HCT116 (cell line): ENCODE measurements around the gene ADAD2. TPM values are rescaled to one million over a fixed set of nuclear protein-coding genes. Genes with fewer than 3 reads are reported as not detected.

ENCODE experiments used
- ATAC-seq: fragments of 200-7000 bp; cut with Tn5 transposase; 2 replicates; pipeline ENCODE4 v1.9.1; 2020; ENCODE audit warnings: mild to moderate bottlenecking, moderate library complexity
- BruUV-seq: library from RNA; stranded (reverse); fragments of 400-500 nt; replicated peaks from 2 replicates; lab custom pipeline; 2021; lab: Mats Ljungman, UMichigan
- CTCF ChIA-PET: fragments of 300-600 bp; sonication (Branson Sonifier 250); formaldehyde crosslinking; loops from one replicate; lab custom pipeline; 2021; ENCODE audit warnings: antibody characterized with exemption; lab: Charles Lee
- POLR2A ChIA-PET: fragments of 300-600, 350-600 bp; sonication (Branson Sonifier 250); formaldehyde crosslinking; loops from one replicate; lab custom pipeline; 2021; ENCODE audit warnings: antibody characterized with exemption; lab: Charles Lee
- RAD21 ChIA-PET, 2 experiments: fragments of 300-600 bp; sonication (Branson Sonifier 250); formaldehyde crosslinking; loops; one replicate each; lab custom pipeline; 2023; ENCODE audit warnings: low total read pairs in 2 of 2; ENCODE audit not compliant: uncharacterized antibody in 2 of 2, unreplicated experiment in 2 of 2, low non-redundant PET in 1 of 2; lab: Charles Lee
- DNase-seq: peaks from one replicate; pipeline ENCODE4 v3.0.0-alpha.2; 2010; ENCODE audit warnings: low read depth, low spot score
- H2AFZ ChIP-seq: fragments of 200-600 bp; shearing (Covaris generic), sonication (generic); 2 replicates; pipeline ENCODE4 v1.6.1; 2017; ENCODE audit warnings: low read depth, mixed run types, mixed read lengths, antibody characterized with exemption, low read length; ENCODE audit not compliant: poor library complexity, severe bottlenecking
- H3K27ac ChIP-seq: 2 replicates; pipeline ENCODE4 v1.5.1; 2012; ENCODE audit warnings: low read depth, low read length
- H3K27me3 ChIP-seq: fragments of 200-600 bp; sonication (generic); 2 replicates; pipeline ENCODE4 v1.6.1; 2016; ENCODE audit warnings: mixed run types, low read length, mixed read lengths; ENCODE audit not compliant: insufficient read depth
- H3K36me3 ChIP-seq, 2 experiments: fragments of 200-500 bp in 1 of 2; fragments of 200-600 bp in 1 of 2; sonication (Bioruptor generic) in 1 of 2; sonication (generic) in 1 of 2; 2 replicates each; pipeline versions ENCODE4 v1.5.1 to v1.6.1; 2014 to 2016; ENCODE audit warnings: low read length in 2 of 2, inconsistent platforms in 1 of 2, mixed read lengths in 1 of 2, mixed run types in 1 of 2; ENCODE audit not compliant: insufficient read depth in 2 of 2, control insufficient read depth in 1 of 2
- H3K4me1 ChIP-seq, 2 experiments: fragments of 200-600 bp in 1 of 2; sonication (generic) in 1 of 2; 2 replicates each; pipeline versions ENCODE4 v1.5.1 to v1.6.1; 2012 to 2017; ENCODE audit warnings: low read length in 2 of 2, inconsistent platforms in 1 of 2, mild to moderate bottlenecking in 1 of 2, mixed read lengths in 1 of 2, mixed run types in 1 of 2, moderate library complexity in 1 of 2; ENCODE audit not compliant: insufficient read depth in 2 of 2, control insufficient read depth in 1 of 2
- H3K4me2 ChIP-seq: fragments of 200-600 bp; sonication (generic); 2 replicates; pipeline ENCODE4 v1.6.1; 2017; ENCODE audit warnings: mixed run types, low read length, mixed read lengths
- H3K4me3 ChIP-seq, 2 experiments: fragments of 200-600 bp in 1 of 2; sonication (generic) in 1 of 2; replicated peaks in 1 of 2; 2 replicates each; pipeline ENCODE4 v1.5.1; 2011 to 2016; ENCODE audit warnings: low read length in 2 of 2, control low read depth in 1 of 2, low read depth in 1 of 2, mild to moderate bottlenecking in 1 of 2, mixed read lengths in 1 of 2, mixed run types in 1 of 2
- H3K79me2 ChIP-seq: fragments of 200-600 bp; sonication (generic); 2 replicates; pipeline ENCODE4 v1.6.1; 2017; ENCODE audit warnings: mild to moderate bottlenecking, mixed run types, low read length, moderate library complexity, mixed read lengths; ENCODE audit not compliant: insufficient read depth
- H3K9ac ChIP-seq: fragments of 200-600 bp; sonication (generic); 2 replicates; pipeline ENCODE4 v1.6.1; 2016; ENCODE audit warnings: low read length, mixed read lengths
- H3K9me2 ChIP-seq: fragments of 200-600 bp; sonication (generic), shearing (Covaris generic); 2 replicates; pipeline ENCODE4 v1.6.1; 2017; ENCODE audit warnings: mixed run types, mild to moderate bottlenecking, moderate library complexity; ENCODE audit not compliant: insufficient read depth
- H3K9me3 ChIP-seq, 2 experiments: fragments of 200-500 bp in 1 of 2; fragments of 200-600 bp in 1 of 2; sonication (Bioruptor generic) in 1 of 2; sonication (generic) in 1 of 2; 2 replicates each; pipeline ENCODE4 v1.6.1; 2014 to 2017; ENCODE audit warnings: low read length in 2 of 2, mixed read lengths in 2 of 2, inconsistent platforms in 1 of 2, low read depth in 1 of 2, mild to moderate bottlenecking in 1 of 2, mixed run types in 1 of 2, moderate library complexity in 1 of 2; ENCODE audit not compliant: control insufficient read depth in 1 of 2, insufficient read depth in 1 of 2
- H4K20me1 ChIP-seq: fragments of 200-600 bp; sonication (generic), shearing (Covaris generic); 2 replicates; pipeline ENCODE4 v1.6.1; 2017; ENCODE audit warnings: mixed run types, mild to moderate bottlenecking, moderate library complexity; ENCODE audit not compliant: insufficient read depth
- CEBPB ChIP-seq: IDR thresholded peaks from 2 replicates; pipeline ENCODE4 v1.6.1; 2012; ENCODE audit warnings: low read depth
- CTCF ChIP-seq, 3 experiments: fragments of 200-600 bp in 1 of 3; sonication (generic) in 1 of 3; IDR thresholded peaks in 2 of 3; conservative IDR thresholded peaks in 1 of 3; 2 replicates each; pipeline ENCODE4 v1.5.1; 2012 to 2017; ENCODE audit warnings: low read depth in 2 of 3, low read length in 2 of 3, antibody characterized with exemption in 1 of 3, borderline replicate concordance in 1 of 3, control low read depth in 1 of 3, mild to moderate bottlenecking in 1 of 3, mixed read lengths in 1 of 3, mixed run types in 1 of 3, moderate library complexity in 1 of 3; ENCODE audit not compliant: insufficient read depth in 1 of 3
- EZH2 ChIP-seq: fragments of 200-600 bp; sonication (generic); IDR thresholded peaks from 2 replicates; pipeline ENCODE4 v1.6.1; 2017; ENCODE audit warnings: antibody characterized with exemption, mixed run types
- JUND ChIP-seq: IDR thresholded peaks from 2 replicates; pipeline ENCODE4 v1.6.1; 2012
- MAX ChIP-seq: IDR thresholded peaks from 2 replicates; pipeline ENCODE4 v1.6.1; 2012
- RAD21 ChIP-seq: IDR thresholded peaks from 2 replicates; pipeline ENCODE4 v1.6.1; 2012; ENCODE audit warnings: low read depth, mild to moderate bottlenecking
- ZBTB33 ChIP-seq: IDR thresholded peaks from 2 replicates; pipeline ENCODE4 v1.6.1; 2011; ENCODE audit warnings: mild to moderate bottlenecking, low read length, moderate library complexity; ENCODE audit not compliant: insufficient replicate concordance; ENCODE audit errors: extremely low read depth
- ZFX ChIP-seq: fragments of 450-650 bp; IDR thresholded peaks from 2 replicates; pipeline ENCODE4 v1.6.1; 2017
- intact Hi-C: fragments of 100-400 bp; cut with micrococcal nuclease; formaldehyde crosslinking; loops from 2 replicates; pipeline ENCODE4 v1.10.0; 2022
- total RNA-seq: library from RNA; stranded (reverse); gene quantifications from one replicate; pipeline ENCODE4 v1.2.1, GENCODE V29; 2021; ENCODE audit not compliant: unreplicated experiment

ADAD2 gene
- total RNA-seq, 1 experiment from 2014 or later, result not detected

- Histone ChIP-seq H4K20me1 (no peaks in the 10 kb centered on the region), H3K79me2 (no peaks in the 10 kb centered on the region), H3K27ac (no peak overlapping the region), H3K9me2 (no peaks in the 10 kb centered on the region), H3K36me3 (no peaks in the 10 kb centered on the region), H3K9me3 (no peaks in the 10 kb centered on the region; a peak in 1 of 4 replicates), H3K4me1 (peaks cover 0 to 10% of the 10 kb centered on the region in 2 experiments; a peak in 2 of 4 replicates), H2AFZ (no peak overlapping the region), H3K4me2 (no peak overlapping the region), H3K4me3 (no peak overlapping the region), H3K27me3 (peaks cover 7% of the 10 kb centered on the region; the same call in 1 of the 2 replicates), H3K9ac (no peak overlapping the region)
- ChIA-PET CTCF (interaction anchor here (1.8 kb wide), 1 partner anchor 31 kb away, joined by 8 read pairs; the partner anchor contains the start of gene TAF1C), POLR2A (no interaction called here), RAD21 (no interaction called here)
- BruUV-seq, result no TSS peak
- intact Hi-C loops, result no loop called here
- no peak for DNase-seq
- ATAC-seq, result no peak
- no peak for TF ChIP-seq ZFX
- TF ChIP-seq ZBTB33, result no peak
- no peak for TF ChIP-seq EZH2
- no peak for TF ChIP-seq CEBPB
- no peak for TF ChIP-seq RAD21
Observed at GRCh38 chr16:84155771-84156170, 35.2 kb upstream of the ADAD2 start.

- no TSS peak for BruUV-seq
- H3K4me3 ChIP-seq, result no peak overlapping the region
- DNase-seq, result no peak
- H3K79me2 ChIP-seq, result no peaks in the 10 kb centered on the region
- H3K27ac ChIP-seq, result no peak overlapping the region
- no peak overlapping the region for H3K9ac ChIP-seq
- no peaks in the 10 kb centered on the region for H4K20me1 ChIP-seq
- POLR2A ChIA-PET, result no interaction called here
- intact Hi-C loops, result no loop called here
- no peaks in the 10 kb centered on the region; a peak in 1 of 4 replicates for H3K9me3 ChIP-seq
- H3K4me2 ChIP-seq, result no peak overlapping the region
- H3K27me3 ChIP-seq, result peaks cover 7% of the 10 kb centered on the region; the same call in 1 of the 2 replicates
- no peaks in the 10 kb centered on the region for H3K36me3 ChIP-seq
- RAD21 ChIA-PET, result no interaction called here
- peak; percentile 60 for ATAC-seq
- peaks cover 0 to 10% of the 10 kb centered on the region in 2 experiments; a peak in 2 of 4 replicates for H3K4me1 ChIP-seq
- CTCF ChIA-PET, result interaction anchor here (1.1 to 1.8 kb wide), 2 partner anchors 9 to 31 kb away, joined by 6 to 8 read pairs; partner anchors contain the start of gene TAF1C
- TF ChIP-seq CTCF (IDR thresholded peaks at IDR 0.05 in 2 of 3, conservative IDR thresholded peaks at IDR 0.05 in 1 of 3; ENCODE audit: borderline replicate concordance in 1 of 3, insufficient read depth in 1 of 3, low read depth in 2 of 3, low read length in 2 of 3), result 0 out of 6 replicates have a peak, but pooled peaks of 1 of the 3 experiments have one; percentile 17
- TF ChIP-seq MAX, result 0 out of 2 replicates have a peak, but pooled peaks have one; percentile 13
- no peak for TF ChIP-seq JUND
- no peak for TF ChIP-seq CEBPB
- H2AFZ ChIP-seq, result no peak overlapping the region
- no peaks in the 10 kb centered on the region for H3K9me2 ChIP-seq
Observed at GRCh38 chr16:84156342-84156784, 34.6 kb upstream of the ADAD2 start.
